Skeletal muscle tissue (tissue), 4 donors: ENCODE measurements around the gene UNC119B. TPM values are rescaled to one million over a fixed set of nuclear protein-coding genes. Genes with fewer than 3 reads are reported as not detected.
"Not testable (repeated sequence)": the region's sequence is repeated elsewhere in the genome, so short reads cannot be mapped to it uniquely, and the experiment has no call there.

Experiments
- H3K27ac ChIP-seq: one replicate; pipeline ENCODE4 v1.7.0; 2013; ENCODE audit warnings: mild to moderate bottlenecking, low read depth, low read length, inconsistent platforms
- H3K27me3 ChIP-seq, 3 donors: one replicate each; pipeline ENCODE4 v1.7.0; 2013; ENCODE audit warnings: low read length in 3 of 3; ENCODE audit not compliant: control insufficient read depth in 3 of 3, insufficient read depth in 3 of 3
- H3K36me3 ChIP-seq, 3 donors: one replicate each; pipeline ENCODE4 v1.7.0; 2013; ENCODE audit warnings: low read length in 3 of 3; ENCODE audit not compliant: control insufficient read depth in 3 of 3, insufficient read depth in 3 of 3
- H3K4me1 ChIP-seq, 3 donors: one replicate each; pipeline ENCODE4 v1.7.0; 2013; ENCODE audit warnings: low read length in 3 of 3, mild to moderate bottlenecking in 3 of 3; ENCODE audit not compliant: control insufficient read depth in 3 of 3, insufficient read depth in 3 of 3
- H3K4me3 ChIP-seq, 3 donors: one replicate each; pipeline ENCODE4 v1.7.0; 2013; ENCODE audit warnings: low read length in 3 of 3
- H3K9ac ChIP-seq, 3 donors: one replicate each; pipeline ENCODE4 v1.7.0; 2013; ENCODE audit warnings: low read length in 3 of 3, mild to moderate bottlenecking in 3 of 3, moderate library complexity in 2 of 3, low read depth in 1 of 3
- H3K9me3 ChIP-seq, 3 donors: one replicate each; pipeline ENCODE4 v1.7.0; 2013; ENCODE audit warnings: low read length in 3 of 3; ENCODE audit not compliant: control insufficient read depth in 3 of 3
- total RNA-seq: library from RNA; depleted of rRNA; stranded (reverse); fragments of >200 nt; gene quantifications from one replicate; pipeline ENCODE4 v1.2.3, GENCODE V29; 2014
- donor health status: Osteomylitis.

Gene UNC119B
- total RNA-seq, 1 donor from 2014 or later: 7.3 TPM

DNA sequence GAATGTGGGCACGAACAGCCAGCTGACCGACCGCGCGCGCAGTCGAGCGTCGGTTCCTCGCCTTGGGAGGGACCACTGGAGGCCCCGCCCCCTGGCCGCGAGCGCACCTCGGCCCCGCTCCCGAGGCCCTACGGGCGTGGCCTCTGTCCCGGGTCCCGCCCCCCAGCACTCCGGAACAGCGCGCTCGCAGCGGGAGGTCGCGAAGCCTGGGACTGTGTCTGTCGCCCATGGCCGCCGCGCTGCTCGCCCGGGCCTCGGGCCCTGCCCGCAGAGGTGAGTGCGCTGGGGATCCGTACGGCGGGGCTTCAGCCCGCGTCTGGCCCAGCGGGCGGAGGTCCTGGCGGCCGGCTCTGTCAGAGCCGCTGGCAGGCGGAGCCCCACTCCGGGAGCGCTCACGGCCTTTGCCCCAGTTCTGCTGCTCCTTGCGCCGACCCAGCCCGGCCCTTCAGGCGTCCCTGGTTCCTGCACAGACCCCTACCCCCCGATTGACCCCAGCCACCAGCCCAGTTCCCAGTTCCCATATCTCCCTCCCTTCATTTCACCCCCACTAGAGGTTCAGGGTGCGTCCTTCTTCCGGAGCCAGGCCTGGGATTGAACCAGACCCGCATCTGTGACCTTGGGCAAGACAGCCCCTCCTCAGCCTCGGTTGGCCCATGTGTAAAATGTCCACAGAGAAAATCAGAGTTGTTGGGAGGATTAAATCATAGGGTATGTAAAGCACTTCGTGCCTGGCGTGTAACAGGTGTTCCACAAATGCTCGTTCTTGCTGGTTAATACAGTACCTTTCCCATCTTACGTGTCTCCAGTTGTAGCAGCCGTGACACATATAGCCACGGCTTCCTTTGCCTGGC is 15.6 kb downstream of the UNC119B start, which contains the start of gene ACADS:
ACADS (plus strand) TSS at position 168 of the 851 bp plus-strand sequence; CDS start at position 228, 60 bp downstream.
- peak within 1 kb of the TSS; percentile 75 to 90 (median 89) for H3K9ac ChIP-seq

DNA sequence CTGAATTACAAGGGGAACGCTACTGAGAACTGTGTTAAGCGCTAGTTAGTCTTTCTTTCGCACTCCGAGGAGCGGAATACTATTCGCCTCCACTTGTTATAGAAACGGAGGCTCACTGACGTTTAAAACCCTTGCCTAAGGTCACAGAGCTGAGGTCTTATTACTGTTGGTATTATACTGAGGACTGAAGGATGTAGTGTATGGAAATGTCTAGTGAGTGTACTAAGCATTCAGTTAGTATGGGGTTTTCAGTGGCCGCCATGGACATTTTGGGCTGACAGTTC is 16.2 kb downstream of the UNC119B start:
- Histone ChIP-seq H3K36me3 (peaks cover 30 to 42% (median 42%) of the 10 kb centered on the region in 3 donors), H3K4me1 (peaks cover 16 to 20% (median 19%) of the 10 kb centered on the region in 3 donors), H3K4me3 (peak overlapping the region; percentile 72 to 86 (median 74)), H3K27ac (peak overlapping the region; percentile 76), H3K9me3 (no peaks in the 10 kb centered on the region), H3K9ac (peak overlapping the region; percentile 75 to 90 (median 89)), H3K27me3 (no peaks in the 10 kb centered on the region)

More for the DNA sequence above, 15.6 kb downstream of the UNC119B start, which contains the start of gene ACADS:
- no peaks in the 10 kb centered on the region for H3K9me3 ChIP-seq
- H3K27me3 ChIP-seq: no peaks in the 10 kb centered on the region
- peaks cover 21 to 25% (median 24%) of the 10 kb centered on the region in 3 donors for H3K4me1 ChIP-seq
- peaks cover 33 to 48% (median 47%) of the 10 kb centered on the region in 3 donors for H3K36me3 ChIP-seq
- peak within 1 kb of the TSS; percentile 72 to 86 (median 74) for H3K4me3 ChIP-seq
- H3K27ac ChIP-seq: peak within 1 kb of the TSS; percentile 76

DNA sequence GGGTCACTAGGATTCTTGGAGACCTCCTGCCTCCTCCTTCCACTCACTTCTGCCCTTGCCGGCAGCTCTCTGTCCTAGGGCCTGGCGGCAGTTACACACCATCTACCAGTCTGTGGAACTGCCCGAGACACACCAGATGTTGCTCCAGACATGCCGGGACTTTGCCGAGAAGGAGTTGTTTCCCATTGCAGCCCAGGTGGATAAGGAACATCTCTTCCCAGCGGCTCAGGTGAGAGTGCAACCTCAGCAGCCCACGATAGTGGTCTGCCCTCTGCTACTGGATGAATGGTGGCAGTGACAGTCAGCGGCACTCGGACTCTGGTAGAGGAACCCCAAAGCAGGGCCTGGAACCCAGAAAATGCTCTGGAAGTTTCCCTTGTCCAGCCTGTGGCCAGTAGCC is 16.7 kb downstream of the UNC119B start:
- Histone ChIP-seq H3K9ac (peak overlapping the region in 2 of 3 donors; percentile 89 to 90), H3K27ac (no peak overlapping the region), H3K36me3 (peaks cover 25 to 37% (median 37%) of the 10 kb centered on the region in 3 donors), H3K27me3 (no peaks in the 10 kb centered on the region), H3K4me3 (peak overlapping the region in 2 of 3 donors; percentile 72 to 86), H3K9me3 (no peaks in the 10 kb centered on the region), H3K4me1 (peaks cover 14 to 20% (median 17%) of the 10 kb centered on the region in 3 donors)

DNA sequence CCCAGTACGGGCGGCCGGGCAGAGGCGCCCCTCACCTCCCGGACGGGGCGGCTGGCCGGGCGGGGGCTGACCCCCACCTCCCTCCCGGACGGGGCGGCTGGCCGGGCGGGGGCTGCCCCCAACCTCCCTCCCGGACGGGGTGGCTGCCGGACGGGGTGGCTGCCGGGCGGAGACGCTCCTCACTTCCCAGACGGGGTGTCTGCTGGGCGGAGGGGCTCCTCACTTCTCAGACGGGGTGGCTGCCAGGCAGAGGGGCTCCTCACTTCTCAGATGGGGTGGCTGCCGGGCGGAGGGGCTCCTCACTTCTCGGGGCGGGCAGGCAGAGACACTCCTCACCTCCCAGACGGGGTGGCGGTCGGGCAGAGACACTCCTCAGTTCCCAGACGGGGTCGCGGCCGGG is 21.9 kb downstream of the UNC119B start:
- not testable (repeated sequence) for H3K27ac ChIP-seq, H3K4me1 ChIP-seq, H3K9ac ChIP-seq, H3K27me3 ChIP-seq, H3K4me3 ChIP-seq, H3K9me3 ChIP-seq
- peaks cover 19 to 30% (median 25%) of the 10 kb centered on the region in 3 donors for H3K36me3 ChIP-seq

DNA sequence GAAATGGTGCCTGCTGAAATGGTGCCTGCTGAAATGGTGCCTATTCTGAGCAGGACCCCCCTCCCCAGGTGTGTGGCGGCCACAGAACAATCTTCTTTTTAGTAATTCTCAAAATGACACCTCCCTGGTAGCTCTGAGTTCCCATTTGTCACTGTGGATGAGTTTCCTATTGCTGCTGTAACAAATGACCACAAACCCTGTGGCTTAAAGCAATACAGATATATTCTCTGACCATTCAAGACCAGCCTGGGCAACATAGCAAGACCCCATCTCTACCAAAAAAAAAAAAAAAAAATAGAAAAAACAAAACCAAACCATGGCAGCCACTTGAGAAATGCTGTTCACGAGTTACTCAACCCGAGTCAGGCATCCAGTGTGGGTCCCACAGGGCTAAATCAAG is 23.3 kb downstream of the UNC119B start:
- H3K4me3 ChIP-seq: no peak overlapping the region
- no peak overlapping the region for H3K27ac ChIP-seq
- no peak overlapping the region for H3K9ac ChIP-seq
- H3K4me1 ChIP-seq: no peaks in the 10 kb centered on the region
- H3K27me3 ChIP-seq: no peaks in the 10 kb centered on the region
- peaks cover 18 to 22% (median 18%) of the 10 kb centered on the region in 3 donors for H3K36me3 ChIP-seq
- H3K9me3 ChIP-seq: no peaks in the 10 kb centered on the region

DNA sequence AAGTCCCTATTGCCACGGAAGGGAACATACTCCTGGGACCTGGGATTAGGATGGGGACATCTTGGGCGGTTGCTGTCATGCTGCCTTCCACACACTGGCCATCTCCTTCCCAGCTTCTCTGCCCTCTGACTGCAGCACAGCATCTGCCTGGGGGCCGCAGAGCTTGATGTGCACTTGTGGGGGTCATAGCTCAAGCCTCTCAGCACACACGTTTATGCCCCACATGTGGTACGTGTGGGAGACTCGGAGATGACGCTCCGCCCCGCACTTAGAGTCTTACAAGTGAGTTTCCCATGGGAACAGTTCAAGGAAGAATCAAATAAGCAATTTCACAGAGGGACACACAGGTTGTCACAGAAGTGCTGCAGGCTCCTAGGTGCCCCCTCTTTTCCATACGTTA is 24.0 kb downstream of the UNC119B start:
- Histone ChIP-seq H3K9me3 (no peaks in the 10 kb centered on the region), H3K36me3 (peaks cover 16 to 22% (median 20%) of the 10 kb centered on the region in 3 donors), H3K27me3 (no peaks in the 10 kb centered on the region), H3K4me1 (no peaks in the 10 kb centered on the region), H3K4me3 (no peak overlapping the region), H3K9ac (no peak overlapping the region), H3K27ac (no peak overlapping the region)

DNA sequence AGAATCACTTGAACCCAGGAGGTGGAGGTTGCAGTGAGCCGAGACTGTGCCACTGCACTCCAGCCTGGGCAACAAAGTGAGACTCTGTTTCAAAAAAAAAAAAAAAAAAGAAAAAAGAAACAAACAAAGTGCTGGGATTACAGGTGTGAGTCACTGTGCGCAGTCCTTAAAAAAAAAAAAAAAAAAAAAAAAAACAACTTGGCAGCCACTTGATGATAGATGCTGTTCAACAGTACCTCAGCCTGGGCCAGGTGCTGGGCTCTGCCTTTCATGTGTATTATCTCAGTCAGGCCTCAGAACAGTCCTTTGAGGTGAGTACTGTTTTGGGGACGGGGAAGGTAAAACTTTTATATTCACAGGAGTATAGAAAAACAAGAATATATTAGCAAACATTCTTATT is 24.9 kb downstream of the UNC119B start:
- Histone ChIP-seq H3K36me3 (peaks cover 9 to 17% (median 17%) of the 10 kb centered on the region in 3 donors), H3K4me1 (no peaks in the 10 kb centered on the region), H3K27me3 (no peaks in the 10 kb centered on the region)

DNA sequence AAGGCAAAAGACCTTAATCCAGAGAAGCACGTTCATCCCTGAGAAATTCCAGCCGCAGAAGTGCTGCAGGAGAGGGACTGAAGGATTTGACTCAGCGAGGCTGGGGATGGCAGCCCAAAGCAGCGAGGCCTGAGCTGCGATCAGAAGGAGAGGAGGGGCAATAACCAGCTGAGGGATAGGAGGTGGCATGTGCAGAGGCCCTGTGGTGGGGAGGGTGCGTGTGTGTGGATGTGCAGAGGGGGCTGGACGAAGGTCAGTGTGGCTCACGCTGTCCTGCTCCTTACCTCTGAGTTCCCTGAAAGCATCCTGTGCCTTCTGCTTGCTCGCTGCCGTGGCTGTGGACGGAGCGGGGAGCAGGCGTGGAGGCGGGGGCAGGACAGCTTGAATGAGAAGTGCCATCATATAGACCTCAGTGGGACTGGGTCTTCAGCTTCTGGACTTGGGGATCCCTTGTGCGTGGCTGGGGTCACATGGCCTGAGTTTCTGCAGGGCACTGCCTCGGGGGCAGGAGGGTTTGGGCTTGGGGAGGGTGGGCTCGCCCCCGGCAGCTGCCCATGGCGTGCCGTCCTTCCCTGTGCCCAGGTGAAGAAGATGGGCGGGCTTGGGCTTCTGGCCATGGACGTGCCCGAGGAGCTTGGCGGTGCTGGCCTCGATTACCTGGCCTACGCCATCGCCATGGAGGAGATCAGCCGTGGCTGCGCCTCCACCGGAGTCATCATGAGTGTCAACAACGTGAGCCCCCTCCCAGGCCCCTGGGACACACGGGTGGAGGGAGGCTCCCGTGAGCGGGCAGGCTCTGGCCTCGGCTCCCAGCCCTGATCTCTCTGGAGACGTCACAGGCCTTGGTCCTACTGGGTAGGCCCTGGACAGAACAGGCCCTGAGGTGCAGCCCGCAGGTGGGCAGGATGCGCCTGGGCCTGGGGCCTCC is 26.4 kb downstream of the UNC119B start:
- Histone ChIP-seq H3K36me3 (peaks cover 3 to 10% (median 10%) of the 10 kb centered on the region in 3 donors), H3K27ac (no peak overlapping the region), H3K9me3 (no peaks in the 10 kb centered on the region), H3K27me3 (no peaks in the 10 kb centered on the region), H3K9ac (no peak overlapping the region), H3K4me1 (peaks cover 1 to 2% (median 2%) of the 10 kb centered on the region in 3 donors), H3K4me3 (no peak overlapping the region)

More for the DNA sequence above, 24.9 kb downstream of the UNC119B start:
- H3K9me3 ChIP-seq: no peaks in the 10 kb centered on the region
- H3K9ac ChIP-seq: no peak overlapping the region
- H3K4me3 ChIP-seq: no peak overlapping the region
- H3K27ac ChIP-seq: no peak overlapping the region

DNA sequence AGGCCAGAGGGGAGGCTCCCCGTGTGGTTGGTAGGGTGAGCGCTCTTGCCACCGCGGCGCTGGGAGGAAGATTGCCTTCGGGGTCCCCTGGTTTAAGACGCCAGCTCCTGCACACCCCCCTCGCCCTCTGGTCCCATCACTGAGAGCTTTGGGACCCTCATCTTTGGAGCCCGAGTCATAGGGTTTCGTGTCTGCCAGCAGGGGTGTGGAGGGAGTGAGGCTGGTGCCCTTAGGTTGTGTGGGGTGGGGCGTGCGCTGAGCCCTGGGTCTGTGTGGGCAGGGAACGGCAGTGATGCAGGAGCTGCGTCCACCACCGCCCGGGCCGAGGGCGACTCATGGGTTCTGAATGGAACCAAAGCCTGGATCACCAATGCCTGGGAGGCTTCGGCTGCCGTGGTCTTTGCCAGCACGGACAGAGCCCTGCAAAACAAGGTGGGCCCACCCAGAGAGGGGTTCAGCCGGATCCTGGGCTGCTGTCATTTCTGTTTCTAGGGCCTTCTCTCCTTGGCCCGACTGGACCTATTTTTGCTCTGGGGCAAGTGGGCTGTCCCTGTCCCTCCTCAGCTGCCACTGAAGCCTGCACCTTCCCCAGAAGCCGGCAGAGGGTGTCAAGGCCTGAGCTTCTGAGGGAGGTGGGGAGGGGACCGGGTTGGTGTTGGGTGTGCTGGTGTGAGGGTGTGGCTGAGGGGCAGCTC is 27.4 kb downstream of the UNC119B start:
- Histone ChIP-seq H3K4me3 (no peak overlapping the region), H3K4me1 (peaks cover 8 to 9% (median 8%) of the 10 kb centered on the region in 3 donors), H3K9ac (no peak overlapping the region), H3K27ac (no peak overlapping the region), H3K27me3 (no peaks in the 10 kb centered on the region), H3K36me3 (peaks cover 3 to 10% (median 10%) of the 10 kb centered on the region in 3 donors), H3K9me3 (no peaks in the 10 kb centered on the region)
